Measurements from ENCODE around the gene SLC16A12.

SLC16A12 gene

GRCh38 chr10:89404104-89405047 is 131.0 kb downstream of the SLC16A12 start:
- DNase-seq (ENCODE audit: low read depth) = no peak
- no peak for TF ChIP-seq CTCF (IDR thresholded peaks at IDR 0.05; ENCODE audit: control insufficient read depth, extremely low read depth, insufficient read depth)
- no peak overlapping the region for H3K4me3 ChIP-seq (ENCODE audit: low read depth, low read length)

- DNase-seq (ENCODE audit: low read depth) = no peak
- TF ChIP-seq CTCF (IDR thresholded peaks at IDR 0.05; ENCODE audit: control insufficient read depth, extremely low read depth, insufficient read depth) = no peak
- H3K4me3 ChIP-seq (ENCODE audit: low read depth, low read length) = no peak overlapping the region
Measured at GRCh38 chr10:89403043-89403442, 132.4 kb downstream of the SLC16A12 start.

GRCh38 chr10:89399956-89400355 is 135.4 kb downstream of the SLC16A12 start:
- TF ChIP-seq CTCF (IDR thresholded peaks at IDR 0.05; ENCODE audit: control insufficient read depth, extremely low read depth, insufficient read depth) = no peak
- no peak for DNase-seq (ENCODE audit: low read depth)
- no peak overlapping the region for H3K4me3 ChIP-seq (ENCODE audit: low read depth, low read length)

GRCh38 chr10:89398003-89398749 is 137.2 kb downstream of the SLC16A12 start:
- DNase-seq (ENCODE audit: low read depth) = no peak
- no peak overlapping the region for H3K4me3 ChIP-seq (ENCODE audit: low read depth, low read length)
- no peak for TF ChIP-seq CTCF (IDR thresholded peaks at IDR 0.05; ENCODE audit: control insufficient read depth, extremely low read depth, insufficient read depth)

- DNase-seq (ENCODE audit: low read depth) = no peak
- TF ChIP-seq CTCF (IDR thresholded peaks at IDR 0.05; ENCODE audit: control insufficient read depth, extremely low read depth, insufficient read depth) = no peak
- no peak overlapping the region for H3K4me3 ChIP-seq (ENCODE audit: low read depth, low read length)
Measured at GRCh38 chr10:89395141-89395540, 140.3 kb downstream of the SLC16A12 start.

GRCh38 chr10:89393898-89394297 is 141.5 kb downstream of the SLC16A12 start:
- no peak for DNase-seq (ENCODE audit: low read depth)
- no peak for TF ChIP-seq CTCF (IDR thresholded peaks at IDR 0.05; ENCODE audit: control insufficient read depth, extremely low read depth, insufficient read depth)
- H3K4me3 ChIP-seq (ENCODE audit: low read depth, low read length) = no peak overlapping the region

Measured in LNCaP clone FGC (cell line).